HepG2 (cell line): ENCODE results near the gene BSG. TPM values are rescaled to one million over a fixed set of nuclear protein-coding genes. Genes with fewer than 3 reads are reported as not detected.
A peak's percentile ranks its signal among the peaks of the same experiment; 100 is the strongest.

Source experiments
- CENPT ChIP-seq: sonication (generic); formaldehyde crosslinking; IDR thresholded peaks from 2 replicates; pipeline ENCODE4 v1.8.0; 2022; ENCODE audit warnings: low read depth, mild to moderate bottlenecking, moderate library complexity, missing genetic modification reagents
- DPF2 ChIP-seq: sonication (generic); formaldehyde crosslinking; IDR thresholded peaks from 2 replicates; pipeline ENCODE4 v1.4.0; 2020; ENCODE audit warnings: mild to moderate bottlenecking, low read depth, missing genetic modification reagents, borderline replicate concordance
- HMG20A ChIP-seq: IDR thresholded peaks from 2 replicates; pipeline ENCODE4 v1.6.1; 2016; ENCODE audit warnings: borderline replicate concordance
- NCOA1 ChIP-seq: sonication (generic); formaldehyde crosslinking; IDR thresholded peaks from 2 replicates; pipeline ENCODE4 v1.9.0; 2021; ENCODE audit warnings: missing genetic modification reagents
- POLR2G ChIP-seq: fragments of 200-400 bp; formaldehyde crosslinking; IDR thresholded peaks from 2 replicates; pipeline ENCODE4 v1.6.1; 2018; ENCODE audit warnings: mild to moderate bottlenecking, low read depth, low read length, moderate library complexity
- ZBTB7B ChIP-seq: sonication (generic); formaldehyde crosslinking; IDR thresholded peaks from 2 replicates; pipeline ENCODE4 v1.4.0; 2020; ENCODE audit warnings: missing genetic modification reagents
- ZNF337 ChIP-seq: sonication (generic); formaldehyde crosslinking; IDR thresholded peaks from 2 replicates; pipeline ENCODE4 v1.5.1; 2020; ENCODE audit warnings: missing genetic modification reagents, low read depth, mild to moderate bottlenecking, borderline replicate concordance
- ZNF34 ChIP-seq: sonication (generic); formaldehyde crosslinking; IDR thresholded peaks from 2 replicates; pipeline ENCODE4 v1.4.0; 2020; ENCODE audit warnings: mild to moderate bottlenecking, missing genetic modification reagents, borderline replicate concordance
- ZNF501 ChIP-seq: sonication (generic); formaldehyde crosslinking; IDR thresholded peaks from 2 replicates; pipeline ENCODE4 v1.5.1; 2020; ENCODE audit warnings: mild to moderate bottlenecking, moderate library complexity, missing genetic modification reagents
- ZNF841 ChIP-seq: sonication (generic); formaldehyde crosslinking; IDR thresholded peaks from 2 replicates; pipeline ENCODE4 v1.8.1; 2023; ENCODE audit warnings: missing genetic modification reagents, borderline replicate concordance
- polyA plus RNA-seq, 8 experiments: library from polyadenylated mRNA; depleted of rRNA in 3 of 8; stranded (reverse) in 7 of 8; unstranded in 1 of 8; fragments of >200 nt; fragmentation: Illumina TruSeq in 4 of 8; extraction: Trizol in 4 of 8; gene quantifications; 2 replicates each; pipeline versions ENCODE4 v1.2.1 to v1.2.3, GENCODE V29; 2011 to 2016; ENCODE audit warnings: low read depth in 4 of 8, missing spikeins in 1 of 8, mixed read lengths in 1 of 8; ENCODE audit not compliant: insufficient read depth in 1 of 8
- total RNA-seq, 5 experiments: library from RNA; depleted of rRNA; stranded (reverse); fragments of >200 nt; fragmentation: Illumina TruSeq; extraction: Trizol; gene quantifications; 2 replicates each; pipeline ENCODE4 v1.2.3, GENCODE V29; 2016; ENCODE audit warnings: low read depth in 1 of 5
- TF ChIP-seq, protein P1 (sequence below): sonication (generic); formaldehyde crosslinking; IDR thresholded peaks from 2 replicates; pipeline ENCODE4 v1.5.0; 2020; ENCODE audit warnings: missing genetic modification reagents
- TF ChIP-seq, protein P2 (sequence below): sonication (generic); formaldehyde crosslinking; IDR thresholded peaks from 2 replicates; pipeline ENCODE4 v1.5.0; 2020; ENCODE audit warnings: missing genetic modification reagents, mild to moderate bottlenecking, borderline replicate concordance
- TF ChIP-seq, protein P3 (sequence below): sonication (generic); formaldehyde crosslinking; IDR thresholded peaks from 2 replicates; pipeline ENCODE4 v1.4.0; 2020; ENCODE audit warnings: missing genetic modification reagents
- TF ChIP-seq, protein P4 (sequence below): sonication (generic); formaldehyde crosslinking; IDR thresholded peaks from 2 replicates; pipeline ENCODE4 v1.5.1; 2020; ENCODE audit warnings: mild to moderate bottlenecking, missing genetic modification reagents, moderate library complexity
- TF ChIP-seq, protein P5 (sequence below): IDR thresholded peaks from 2 replicates; pipeline ENCODE4 v1.4.0; 2020; ENCODE audit warnings: mild to moderate bottlenecking, missing genetic modification reagents

The BSG gene
- total and polyA plus RNA-seq, 2 of the 13 experiments (the other 11 are each of a cell fraction or from before 2014, with no cell fraction given): 309 to 754 TPM

DNA sequence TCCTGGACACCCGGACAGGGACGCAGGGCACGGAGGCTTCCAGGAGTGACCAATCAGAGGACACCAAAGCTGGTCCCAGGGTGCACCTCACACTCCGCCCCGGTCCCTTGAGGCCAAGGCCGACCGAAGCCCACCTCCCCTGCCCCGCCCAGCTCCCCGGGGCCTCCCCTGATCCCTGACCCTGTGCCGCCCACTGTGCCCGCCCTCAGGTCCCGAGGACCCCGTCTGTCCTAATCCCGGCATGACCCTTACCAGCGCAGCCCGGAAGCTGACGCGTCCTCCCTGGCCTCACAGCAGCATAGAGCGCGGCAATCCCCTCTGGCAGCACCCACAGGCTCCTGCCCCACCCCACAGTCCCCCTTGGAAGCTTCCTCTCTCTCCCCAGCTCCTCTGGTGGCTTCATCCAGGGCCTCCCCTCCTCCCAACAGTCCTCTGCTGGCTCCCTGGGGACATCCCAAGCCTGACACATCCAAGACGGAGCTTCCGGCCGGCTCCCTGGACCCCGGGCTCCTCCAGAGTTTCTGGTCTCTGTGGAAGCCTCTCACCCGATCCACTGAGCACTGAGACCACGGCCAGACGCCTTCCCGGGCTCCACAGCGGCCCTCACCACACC is 48.2 kb upstream of the BSG start (continued):
- TF ChIP-seq, protein P1, sequence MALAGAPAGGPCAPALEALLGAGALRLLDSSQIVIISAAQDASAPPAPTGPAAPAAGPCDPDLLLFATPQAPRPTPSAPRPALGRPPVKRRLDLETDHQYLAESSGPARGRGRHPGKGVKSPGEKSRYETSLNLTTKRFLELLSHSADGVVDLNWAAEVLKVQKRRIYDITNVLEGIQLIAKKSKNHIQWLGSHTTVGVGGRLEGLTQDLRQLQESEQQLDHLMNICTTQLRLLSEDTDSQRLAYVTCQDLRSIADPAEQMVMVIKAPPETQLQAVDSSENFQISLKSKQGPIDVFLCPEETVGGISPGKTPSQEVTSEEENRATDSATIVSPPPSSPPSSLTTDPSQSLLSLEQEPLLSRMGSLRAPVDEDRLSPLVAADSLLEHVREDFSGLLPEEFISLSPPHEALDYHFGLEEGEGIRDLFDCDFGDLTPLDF (CRISPR knock-in tag): peak; percentile 28; the same call in 1 of the 2 replicates
- TF ChIP-seq HMG20A (CRISPR knock-in tag): no peak; the same call in 1 of the 2 replicates
- TF ChIP-seq DPF2 (CRISPR knock-in tag): peak; percentile 50; the same call in 1 of the 2 replicates
- TF ChIP-seq, protein P2, sequence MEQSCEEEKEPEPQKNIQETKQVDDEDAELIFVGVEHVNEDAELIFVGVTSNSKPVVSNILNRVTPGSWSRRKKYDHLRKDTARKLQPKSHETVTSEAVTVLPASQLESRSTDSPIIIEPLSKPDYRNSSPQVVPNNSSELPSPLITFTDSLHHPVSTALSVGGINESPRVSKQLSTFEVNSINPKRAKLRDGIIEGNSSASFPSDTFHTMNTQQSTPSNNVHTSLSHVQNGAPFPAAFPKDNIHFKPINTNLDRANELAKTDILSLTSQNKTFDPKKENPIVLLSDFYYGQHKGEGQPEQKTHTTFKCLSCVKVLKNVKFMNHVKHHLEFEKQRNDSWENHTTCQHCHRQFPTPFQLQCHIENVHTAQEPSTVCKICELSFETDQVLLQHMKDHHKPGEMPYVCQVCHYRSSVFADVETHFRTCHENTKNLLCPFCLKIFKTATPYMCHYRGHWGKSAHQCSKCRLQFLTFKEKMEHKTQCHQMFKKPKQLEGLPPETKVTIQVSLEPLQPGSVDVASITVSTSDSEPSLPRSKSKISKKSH (CRISPR knock-in tag): no peak
- TF ChIP-seq ZNF337 (CRISPR knock-in tag): no peak
- TF ChIP-seq NCOA1 (CRISPR knock-in tag): peak; percentile 99
- peak; percentile 64; the same call in 1 of the 2 replicates for TF ChIP-seq ZNF501
- TF ChIP-seq ZNF841 (CRISPR knock-in tag): no peak
- no peak for TF ChIP-seq CENPT (CRISPR knock-in tag)
- TF ChIP-seq, protein P3, sequence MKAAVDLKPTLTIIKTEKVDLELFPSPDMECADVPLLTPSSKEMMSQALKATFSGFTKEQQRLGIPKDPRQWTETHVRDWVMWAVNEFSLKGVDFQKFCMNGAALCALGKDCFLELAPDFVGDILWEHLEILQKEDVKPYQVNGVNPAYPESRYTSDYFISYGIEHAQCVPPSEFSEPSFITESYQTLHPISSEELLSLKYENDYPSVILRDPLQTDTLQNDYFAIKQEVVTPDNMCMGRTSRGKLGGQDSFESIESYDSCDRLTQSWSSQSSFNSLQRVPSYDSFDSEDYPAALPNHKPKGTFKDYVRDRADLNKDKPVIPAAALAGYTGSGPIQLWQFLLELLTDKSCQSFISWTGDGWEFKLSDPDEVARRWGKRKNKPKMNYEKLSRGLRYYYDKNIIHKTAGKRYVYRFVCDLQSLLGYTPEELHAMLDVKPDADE: no peak
- no peak for TF ChIP-seq ZNF34
- TF ChIP-seq, protein P4, sequence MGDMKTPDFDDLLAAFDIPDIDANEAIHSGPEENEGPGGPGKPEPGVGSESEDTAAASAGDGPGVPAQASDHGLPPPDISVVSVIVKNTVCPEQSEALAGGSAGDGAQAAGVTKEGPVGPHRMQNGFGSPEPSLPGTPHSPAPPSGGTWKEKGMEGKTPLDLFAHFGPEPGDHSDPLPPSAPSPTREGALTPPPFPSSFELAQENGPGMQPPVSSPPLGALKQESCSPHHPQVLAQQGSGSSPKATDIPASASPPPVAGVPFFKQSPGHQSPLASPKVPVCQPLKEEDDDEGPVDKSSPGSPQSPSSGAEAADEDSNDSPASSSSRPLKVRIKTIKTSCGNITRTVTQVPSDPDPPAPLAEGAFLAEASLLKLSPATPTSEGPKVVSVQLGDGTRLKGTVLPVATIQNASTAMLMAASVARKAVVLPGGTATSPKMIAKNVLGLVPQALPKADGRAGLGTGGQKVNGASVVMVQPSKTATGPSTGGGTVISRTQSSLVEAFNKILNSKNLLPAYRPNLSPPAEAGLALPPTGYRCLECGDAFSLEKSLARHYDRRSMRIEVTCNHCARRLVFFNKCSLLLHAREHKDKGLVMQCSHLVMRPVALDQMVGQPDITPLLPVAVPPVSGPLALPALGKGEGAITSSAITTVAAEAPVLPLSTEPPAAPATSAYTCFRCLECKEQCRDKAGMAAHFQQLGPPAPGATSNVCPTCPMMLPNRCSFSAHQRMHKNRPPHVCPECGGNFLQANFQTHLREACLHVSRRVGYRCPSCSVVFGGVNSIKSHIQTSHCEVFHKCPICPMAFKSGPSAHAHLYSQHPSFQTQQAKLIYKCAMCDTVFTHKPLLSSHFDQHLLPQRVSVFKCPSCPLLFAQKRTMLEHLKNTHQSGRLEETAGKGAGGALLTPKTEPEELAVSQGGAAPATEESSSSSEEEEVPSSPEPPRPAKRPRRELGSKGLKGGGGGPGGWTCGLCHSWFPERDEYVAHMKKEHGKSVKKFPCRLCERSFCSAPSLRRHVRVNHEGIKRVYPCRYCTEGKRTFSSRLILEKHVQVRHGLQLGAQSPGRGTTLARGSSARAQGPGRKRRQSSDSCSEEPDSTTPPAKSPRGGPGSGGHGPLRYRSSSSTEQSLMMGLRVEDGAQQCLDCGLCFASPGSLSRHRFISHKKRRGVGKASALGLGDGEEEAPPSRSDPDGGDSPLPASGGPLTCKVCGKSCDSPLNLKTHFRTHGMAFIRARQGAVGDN: peak; percentile 95
- TF ChIP-seq POLR2G: peak; percentile 71
- peak; percentile 98 for TF ChIP-seq ZBTB7B (CRISPR knock-in tag)
- TF ChIP-seq, protein P5, sequence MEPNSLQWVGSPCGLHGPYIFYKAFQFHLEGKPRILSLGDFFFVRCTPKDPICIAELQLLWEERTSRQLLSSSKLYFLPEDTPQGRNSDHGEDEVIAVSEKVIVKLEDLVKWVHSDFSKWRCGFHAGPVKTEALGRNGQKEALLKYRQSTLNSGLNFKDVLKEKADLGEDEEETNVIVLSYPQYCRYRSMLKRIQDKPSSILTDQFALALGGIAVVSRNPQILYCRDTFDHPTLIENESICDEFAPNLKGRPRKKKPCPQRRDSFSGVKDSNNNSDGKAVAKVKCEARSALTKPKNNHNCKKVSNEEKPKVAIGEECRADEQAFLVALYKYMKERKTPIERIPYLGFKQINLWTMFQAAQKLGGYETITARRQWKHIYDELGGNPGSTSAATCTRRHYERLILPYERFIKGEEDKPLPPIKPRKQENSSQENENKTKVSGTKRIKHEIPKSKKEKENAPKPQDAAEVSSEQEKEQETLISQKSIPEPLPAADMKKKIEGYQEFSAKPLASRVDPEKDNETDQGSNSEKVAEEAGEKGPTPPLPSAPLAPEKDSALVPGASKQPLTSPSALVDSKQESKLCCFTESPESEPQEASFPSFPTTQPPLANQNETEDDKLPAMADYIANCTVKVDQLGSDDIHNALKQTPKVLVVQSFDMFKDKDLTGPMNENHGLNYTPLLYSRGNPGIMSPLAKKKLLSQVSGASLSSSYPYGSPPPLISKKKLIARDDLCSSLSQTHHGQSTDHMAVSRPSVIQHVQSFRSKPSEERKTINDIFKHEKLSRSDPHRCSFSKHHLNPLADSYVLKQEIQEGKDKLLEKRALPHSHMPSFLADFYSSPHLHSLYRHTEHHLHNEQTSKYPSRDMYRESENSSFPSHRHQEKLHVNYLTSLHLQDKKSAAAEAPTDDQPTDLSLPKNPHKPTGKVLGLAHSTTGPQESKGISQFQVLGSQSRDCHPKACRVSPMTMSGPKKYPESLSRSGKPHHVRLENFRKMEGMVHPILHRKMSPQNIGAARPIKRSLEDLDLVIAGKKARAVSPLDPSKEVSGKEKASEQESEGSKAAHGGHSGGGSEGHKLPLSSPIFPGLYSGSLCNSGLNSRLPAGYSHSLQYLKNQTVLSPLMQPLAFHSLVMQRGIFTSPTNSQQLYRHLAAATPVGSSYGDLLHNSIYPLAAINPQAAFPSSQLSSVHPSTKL (CRISPR knock-in tag): peak; percentile 77
